CD4-positive, alpha-beta T cell treated with Interleukin-12 subunit alpha and Interleukin-12 subunit beta, for 1 hour (primary cell): Measurements from ENCODE around the gene KCNG2.

Experiments
- DNase-seq: peaks from one replicate; pipeline ENCODE4 v3.0.0-alpha.2; 2020

KCNG2 gene

DNA sequence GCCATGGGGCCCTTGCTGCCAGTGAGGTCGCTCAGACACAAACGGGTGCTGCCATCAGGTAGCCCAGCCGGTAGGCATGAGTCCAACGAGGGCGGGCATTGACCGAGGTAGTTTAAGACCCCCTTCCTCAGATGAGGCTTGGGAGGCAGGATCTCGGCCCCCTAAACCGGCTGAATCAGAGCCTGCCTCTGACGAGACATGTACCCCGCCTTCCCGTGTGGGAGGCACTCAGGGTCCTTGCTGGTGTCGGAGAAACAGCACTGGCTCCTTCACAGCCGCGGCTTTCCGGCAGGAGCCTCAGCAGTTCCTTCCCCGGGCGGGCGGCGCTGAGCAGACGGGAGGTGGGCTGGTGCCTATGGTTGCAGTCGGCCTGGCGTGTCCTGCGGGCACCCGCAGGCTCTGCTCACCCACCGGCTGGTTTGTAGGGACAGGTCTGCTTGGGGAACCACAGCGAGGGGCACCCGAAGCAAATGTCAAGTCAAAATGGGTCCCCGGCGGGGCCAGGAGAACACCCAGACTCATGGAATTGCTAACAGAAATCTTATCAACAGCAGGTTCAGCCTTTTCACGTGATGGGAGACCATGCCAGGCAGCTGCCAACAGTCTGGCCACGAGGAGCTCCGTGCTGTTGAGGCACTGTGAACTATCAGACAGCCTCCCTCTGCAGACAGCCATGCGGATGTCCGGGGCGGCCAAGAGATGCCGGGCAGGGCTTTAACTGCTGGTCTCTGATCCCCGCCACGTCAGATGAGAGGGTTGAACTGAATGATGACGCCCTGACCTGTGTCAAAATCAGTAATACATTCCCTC is 2.8 kb downstream of the KCNG2 start:
- DNase-seq: no peak

DNA sequence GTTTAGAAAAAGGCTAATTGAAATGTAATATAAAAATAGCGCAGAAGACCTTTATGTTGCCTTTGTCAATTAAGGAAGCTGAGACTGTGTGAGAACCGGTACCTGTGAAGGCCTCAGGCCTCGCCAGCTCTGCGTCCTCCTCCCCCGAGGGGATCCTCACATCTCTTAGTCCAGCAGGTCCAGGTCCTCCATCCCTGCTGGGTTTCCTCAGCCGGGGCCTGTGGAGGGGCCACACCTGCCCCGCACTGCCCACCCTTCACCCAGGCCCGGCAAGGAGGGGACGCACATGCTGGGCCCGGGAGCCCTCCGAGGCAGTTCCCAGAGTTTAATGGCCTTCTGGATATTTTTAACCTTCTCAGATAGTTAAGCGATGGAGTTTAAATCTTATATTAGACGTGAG is 3.5 kb downstream of the KCNG2 start:
- DNase-seq: no peak

DNA sequence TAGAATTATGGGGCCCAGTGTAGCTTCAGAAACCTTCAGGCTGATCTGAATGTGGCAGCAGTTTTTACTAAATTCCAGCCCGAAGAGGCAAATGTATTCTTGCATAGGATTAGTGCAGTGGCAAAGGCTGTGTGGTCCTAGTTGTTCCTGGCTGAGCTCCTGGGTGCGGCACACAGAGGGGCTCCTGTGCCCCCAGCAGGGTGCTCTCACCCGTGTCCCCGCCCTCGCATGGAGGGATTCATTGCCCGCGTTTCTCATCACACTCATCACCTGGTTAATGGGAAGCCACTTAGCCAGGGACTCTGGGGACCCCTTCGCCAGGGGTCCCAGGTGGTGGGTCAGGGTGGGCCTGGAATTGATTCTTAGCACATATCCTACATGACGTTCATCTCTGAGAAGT is 3.9 kb downstream of the KCNG2 start:
- DNase-seq: no peak

DNA sequence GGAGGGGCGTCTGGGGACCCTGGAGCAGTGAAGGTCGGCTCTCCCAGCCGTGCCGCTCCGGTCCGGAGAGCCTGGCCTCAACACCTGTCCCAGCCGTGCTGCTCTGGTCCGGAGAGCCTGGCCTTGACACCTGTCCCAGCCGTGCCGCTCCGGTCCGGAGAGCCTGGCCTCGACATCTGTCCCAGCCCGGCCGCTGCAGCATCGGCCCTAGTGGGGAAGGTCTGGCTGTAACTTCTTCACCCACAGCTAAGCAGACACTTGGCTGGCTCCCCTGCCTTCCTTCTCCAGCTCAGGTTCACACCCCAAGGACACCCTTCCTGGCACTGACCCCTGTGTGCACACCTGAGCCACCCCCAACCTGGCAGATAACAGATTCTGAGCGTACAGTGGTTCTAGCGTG is 4.6 kb downstream of the KCNG2 start:
- no peak for DNase-seq

DNA sequence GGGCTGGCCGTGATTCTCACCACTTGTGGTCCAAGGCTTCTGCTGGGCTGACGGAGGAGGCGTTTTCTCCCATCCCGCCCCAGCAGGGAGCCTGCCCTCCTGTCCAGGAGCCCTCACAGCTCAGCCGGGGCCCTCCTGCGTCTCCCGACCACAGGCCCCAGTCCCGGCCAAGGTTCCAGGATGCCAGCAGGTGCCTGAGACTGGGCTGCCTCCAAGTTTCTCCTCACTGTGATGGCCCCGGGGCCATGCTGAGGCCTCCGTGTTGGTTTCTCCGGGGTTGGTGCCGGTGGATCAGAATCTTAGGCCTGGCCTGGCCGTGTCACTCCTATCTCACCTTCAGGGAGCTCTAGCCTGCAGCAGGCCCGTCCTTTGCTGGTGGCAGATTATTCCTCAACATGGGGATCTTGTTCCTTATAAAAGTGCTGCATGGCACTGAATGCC is 5.9 kb downstream of the KCNG2 start:
- DNase-seq: no peak

DNA sequence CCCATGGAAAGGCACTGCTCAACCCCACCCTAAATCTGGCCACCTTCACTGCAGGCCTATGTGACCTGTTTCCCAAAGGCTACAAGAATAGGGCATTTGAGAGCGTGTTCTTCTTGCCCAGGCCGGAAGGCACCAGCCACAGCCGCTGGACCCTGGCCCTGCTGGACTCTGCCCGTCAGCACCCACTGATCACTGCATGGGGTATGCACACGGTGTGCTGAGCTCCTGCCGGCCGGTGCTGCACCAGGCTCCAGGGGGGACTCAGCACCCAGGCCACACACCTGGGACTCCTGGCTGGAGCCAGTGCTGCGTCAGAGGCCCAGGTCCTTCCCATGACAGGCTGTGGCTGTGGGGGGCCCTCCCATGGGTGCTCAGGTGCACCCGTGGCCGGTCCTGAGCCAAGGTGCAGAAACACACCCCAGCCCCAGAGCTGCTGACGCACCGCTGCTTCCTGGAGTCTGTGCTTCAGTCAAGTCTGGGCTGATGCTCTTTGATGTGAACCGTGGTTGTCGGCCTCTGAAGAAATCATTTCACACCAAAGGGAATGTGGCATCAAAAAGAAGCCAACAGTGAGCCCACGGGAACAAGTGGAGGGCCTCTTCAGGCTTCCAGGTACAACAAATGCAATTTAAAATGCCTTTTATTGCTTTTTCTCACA is 6.5 kb downstream of the KCNG2 start:
- DNase-seq: no peak

DNA sequence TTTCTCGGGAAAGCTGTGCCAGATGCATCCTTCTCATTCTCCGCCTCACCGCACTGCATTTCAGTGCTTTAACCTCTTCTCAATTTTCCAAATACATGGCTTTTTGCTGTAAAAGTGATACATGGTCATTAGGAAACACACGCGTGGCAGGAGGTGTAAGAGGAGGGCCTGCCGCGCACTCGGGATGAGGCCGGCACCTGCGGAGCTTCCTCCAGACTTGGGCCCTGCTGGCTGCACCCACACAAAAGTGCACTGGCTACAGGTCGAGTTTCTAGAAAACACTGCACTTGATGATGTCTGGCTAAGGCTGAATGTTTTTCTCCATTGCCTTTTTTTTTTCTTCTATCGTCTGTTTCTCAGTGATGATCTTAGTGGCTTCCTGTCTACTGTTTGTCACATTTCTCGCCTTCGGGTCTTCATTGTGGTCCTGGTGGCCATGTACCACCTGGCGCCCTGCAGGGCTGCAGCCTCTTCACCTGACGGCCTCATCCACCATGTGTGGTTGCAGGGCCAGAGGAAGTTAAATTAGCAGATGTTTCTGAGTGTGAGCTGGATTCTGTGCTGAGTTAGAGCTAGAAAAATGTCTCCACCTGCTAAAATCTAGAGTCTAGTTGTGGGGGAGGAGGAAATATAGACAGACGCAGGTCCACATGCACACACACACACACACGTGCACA is 7.6 kb downstream of the KCNG2 start:
- DNase-seq: no peak

DNA sequence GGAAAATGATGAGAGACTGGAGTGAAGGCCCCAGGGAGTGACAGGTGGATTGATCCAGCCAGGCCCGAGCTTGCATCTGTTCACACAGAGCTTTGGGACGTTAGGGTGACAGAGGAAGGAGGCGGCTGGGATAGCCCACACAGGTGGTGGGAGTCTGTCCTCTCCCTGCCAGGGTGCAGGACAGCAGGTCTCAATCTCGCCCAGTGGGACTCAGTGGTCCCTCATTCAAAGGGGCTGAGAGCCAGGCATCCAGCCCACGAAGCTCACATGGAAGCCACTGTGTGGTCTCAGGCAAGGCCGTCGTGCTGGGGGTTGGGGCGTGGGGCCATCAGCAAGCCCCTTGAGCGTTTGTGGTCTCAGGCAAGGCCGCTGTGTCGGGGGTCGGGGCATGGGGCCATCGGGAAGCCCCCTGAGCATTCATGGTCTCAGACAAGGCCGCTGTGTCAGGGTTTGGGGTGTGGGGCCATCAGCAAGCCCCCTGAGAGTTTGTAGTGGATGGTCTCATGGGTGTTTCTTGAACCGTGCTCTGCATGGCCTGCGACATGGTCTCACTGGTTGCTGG is 8.3 kb downstream of the KCNG2 start:
- no peak for DNase-seq

DNA sequence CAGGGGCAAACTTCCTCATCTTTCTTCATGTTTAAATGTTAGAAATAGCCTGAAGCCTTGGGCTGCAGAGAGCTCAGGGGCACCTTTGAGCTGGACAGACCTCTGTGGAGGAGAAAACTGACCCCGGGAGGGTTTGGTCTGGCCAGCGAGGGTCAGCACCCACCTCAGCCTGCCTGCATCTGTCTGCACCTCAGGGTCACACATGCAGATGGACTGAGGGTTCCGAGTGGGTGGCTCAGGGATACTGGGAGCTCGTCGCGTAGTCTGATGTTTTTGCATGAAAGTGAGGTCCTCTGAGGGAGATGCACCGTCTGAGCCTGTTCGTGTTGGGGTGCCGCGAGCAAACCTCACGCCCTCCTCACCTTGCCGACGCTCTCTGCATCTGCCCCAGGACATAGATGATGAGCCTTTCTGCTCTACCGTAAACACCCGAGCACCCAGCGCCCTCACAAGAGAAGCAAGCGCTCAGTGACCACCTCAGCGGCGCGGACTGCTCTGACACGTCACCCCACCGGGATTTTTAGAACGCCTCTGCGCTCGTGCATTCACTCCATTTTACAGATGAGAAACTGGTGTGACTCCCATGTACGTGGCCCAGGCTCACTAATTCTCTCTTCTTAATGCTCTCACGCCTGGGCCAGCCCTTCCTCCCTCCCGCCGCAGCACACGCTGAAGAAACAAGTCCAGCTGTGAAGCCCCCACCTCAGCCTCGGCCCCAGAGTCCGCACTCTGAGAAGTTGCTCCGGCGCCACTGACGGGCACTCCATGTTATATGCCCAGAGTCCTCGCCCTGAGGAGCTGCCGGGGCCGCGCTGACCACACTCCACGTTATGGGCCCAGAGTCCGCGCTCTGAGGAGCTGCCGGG is 9.5 kb downstream of the KCNG2 start:
- no peak for DNase-seq

DNA sequence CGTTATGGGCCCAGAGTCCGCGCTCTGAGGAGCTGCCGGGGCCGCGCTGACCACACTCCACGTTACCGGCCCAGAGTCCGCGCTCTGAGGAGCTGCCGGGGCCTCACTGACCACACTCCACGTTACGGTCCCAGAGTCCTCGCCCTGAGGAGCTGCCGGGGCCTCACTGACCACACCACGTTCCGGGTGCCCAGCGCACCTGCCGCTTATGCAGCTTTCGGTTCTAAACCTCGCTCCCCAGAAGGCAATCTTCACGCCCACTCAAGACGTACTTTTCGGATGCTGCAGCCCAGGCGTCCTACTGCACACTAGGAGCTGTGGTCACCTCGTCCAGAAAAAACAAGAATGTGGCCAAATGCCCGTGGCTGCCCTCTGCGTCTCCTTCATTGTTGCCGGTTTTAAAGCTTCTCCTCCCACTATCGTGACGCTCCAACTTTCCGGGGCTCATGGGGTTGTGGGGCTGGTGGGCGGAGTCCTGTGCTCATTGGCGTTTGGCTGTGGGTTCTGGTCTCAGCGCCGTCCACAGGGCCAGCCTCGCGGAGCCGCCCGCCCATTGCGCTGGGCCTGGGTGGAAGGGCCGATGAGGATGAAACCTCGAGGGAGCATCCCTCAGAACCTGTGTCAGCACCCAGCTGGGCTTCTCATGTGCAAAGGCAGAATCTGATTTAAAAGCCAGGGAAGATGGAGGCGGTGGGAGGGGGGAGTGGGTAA is 11.9 kb downstream of the KCNG2 start:
- no peak for DNase-seq

DNA sequence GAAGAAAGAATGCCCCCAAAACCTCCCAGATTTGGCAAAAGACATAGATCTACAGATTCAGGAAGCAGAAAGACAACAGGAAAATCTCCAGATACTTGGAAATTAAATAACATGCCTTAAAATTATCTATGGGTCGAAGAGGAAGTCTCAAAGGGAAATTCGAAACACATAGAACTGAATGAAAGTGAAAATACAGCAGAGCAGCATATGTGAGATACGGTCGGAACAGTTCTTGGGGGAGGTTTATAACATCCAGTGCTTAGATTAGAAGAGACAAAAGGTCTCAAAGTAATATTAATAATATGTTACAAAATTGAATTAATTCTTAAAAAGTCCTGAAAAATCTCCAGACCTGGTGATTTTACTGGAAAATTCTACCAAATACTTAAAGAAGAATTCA is 14.3 kb downstream of the KCNG2 start:
- DNase-seq: no peak

DNA sequence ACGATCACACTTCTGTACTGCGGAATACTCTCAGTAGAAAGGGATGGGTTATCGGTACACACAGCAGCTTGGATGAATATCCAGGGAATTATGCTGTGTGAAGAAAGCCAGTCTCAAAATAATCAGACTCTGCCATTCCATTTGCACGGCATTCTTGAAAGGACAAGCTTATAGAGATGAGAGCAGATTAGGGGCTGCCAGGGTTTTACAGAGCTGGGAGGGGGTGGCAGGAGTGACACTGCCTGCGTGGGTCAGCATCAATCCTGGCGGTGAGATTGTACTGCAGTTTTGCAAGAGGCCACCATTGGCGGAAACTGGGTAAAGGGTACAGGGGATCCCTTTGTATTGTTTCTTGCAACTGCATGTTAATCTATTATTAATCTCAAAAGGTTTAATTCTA is 16.6 kb downstream of the KCNG2 start:
- DNase-seq: no peak

DNA sequence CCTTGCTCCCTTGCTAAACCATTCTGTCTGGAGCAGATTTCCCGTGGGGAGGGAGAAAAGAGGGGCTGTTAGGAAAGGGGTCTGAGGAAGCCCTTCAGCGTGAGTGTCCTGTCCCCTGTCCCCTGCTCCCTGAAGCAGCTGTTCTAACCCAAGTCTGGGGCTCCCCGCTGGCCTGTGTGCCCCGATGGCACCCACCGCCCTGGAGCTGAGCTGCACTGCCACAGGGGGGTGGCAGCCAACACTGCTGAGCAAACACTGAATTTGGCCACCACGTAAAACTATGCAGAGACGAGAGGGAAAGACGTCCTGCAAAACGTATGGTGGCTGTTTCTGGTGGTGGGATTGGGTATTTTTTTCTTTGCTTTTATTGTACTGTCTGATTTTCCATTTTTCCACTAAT is 17.9 kb downstream of the KCNG2 start:
- DNase-seq: no peak

DNA sequence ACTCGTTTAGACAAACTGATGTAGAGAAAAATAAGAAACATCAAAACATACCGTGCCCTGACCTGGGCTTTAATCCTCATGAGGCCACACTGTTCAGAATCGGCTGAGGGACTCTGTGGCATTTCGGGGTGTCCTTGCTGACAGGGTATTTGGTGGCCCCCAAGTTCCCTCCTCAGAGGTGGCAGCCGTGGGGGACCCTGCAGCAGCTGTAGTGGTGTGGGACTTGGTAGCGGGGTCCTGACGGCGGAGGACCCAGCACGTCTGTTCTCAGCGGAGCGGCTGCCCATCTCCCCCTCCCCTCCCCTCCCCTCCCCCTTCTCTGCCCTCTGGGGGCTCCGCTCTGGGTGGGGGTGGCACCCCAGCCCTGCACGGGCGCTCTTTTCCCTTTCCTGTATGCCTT is 18.4 kb downstream of the KCNG2 start:
- no peak for DNase-seq

DNA sequence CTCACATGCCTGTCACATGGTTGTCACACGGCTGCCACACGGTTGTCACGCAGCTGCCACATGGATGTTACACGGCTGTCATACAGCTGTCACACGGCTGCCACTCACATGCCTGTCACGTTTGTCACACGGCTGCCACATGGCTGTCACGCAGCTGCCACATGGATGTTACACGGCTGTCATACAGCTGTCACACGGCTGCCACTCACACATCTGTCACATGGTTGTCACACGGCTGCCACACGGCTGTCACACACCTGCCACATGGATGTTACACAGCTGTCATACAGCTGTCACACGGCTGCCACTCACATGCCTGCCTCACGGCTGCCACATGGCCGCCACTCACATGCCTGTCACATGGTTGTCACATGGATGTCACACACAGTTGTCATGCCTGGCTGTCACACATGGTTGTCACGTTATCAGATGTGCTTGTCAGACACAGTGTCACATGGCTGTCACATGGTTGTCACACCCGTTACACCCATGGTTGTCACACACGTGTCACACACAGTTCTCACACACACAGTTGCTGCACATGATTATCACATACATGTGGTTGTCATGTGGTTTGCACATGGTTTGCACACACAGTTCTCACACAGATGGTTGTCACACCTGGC is 19.4 kb downstream of the KCNG2 start:
- DNase-seq: no peak

DNA sequence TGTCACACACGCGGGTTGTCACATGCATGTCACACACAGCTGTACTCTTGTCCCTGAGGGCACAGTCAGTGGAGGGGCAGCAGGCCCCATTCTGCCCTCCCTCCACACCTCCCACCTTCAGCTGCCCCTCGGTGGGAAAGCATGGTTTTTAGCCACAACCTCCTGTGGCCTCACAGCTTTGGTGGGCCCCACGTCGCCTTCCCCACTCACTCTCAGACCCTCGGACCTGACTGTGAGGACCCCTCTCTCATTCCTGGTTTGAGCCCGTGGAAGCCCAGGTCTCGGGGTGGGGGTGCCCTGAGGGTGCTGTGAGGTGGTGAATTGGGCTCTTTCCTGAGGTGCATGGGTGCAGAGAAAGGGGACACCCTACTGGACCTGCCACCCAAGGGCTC is 19.9 kb downstream of the KCNG2 start:
- DNase-seq: no peak

DNA sequence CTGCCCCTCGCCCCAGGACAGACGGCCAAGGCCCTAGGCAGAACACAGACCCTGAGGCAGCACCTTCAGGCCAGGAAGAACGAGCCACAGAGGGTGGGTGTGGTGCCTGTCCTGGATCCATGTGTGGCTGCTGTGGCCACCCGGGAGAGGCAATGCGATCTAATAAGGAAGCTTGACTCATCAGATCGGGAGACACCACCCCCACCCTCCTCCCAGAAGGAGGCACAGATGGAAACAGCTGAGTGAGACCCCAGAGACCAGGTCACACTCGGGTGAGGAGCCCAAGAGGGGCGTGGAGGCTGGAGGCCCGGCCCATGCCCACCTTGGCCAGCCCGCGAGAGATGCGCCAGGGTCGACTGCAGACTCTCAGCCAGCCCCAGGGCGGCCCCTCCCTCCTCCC is 20.3 kb downstream of the KCNG2 start:
- no peak for DNase-seq

DNA sequence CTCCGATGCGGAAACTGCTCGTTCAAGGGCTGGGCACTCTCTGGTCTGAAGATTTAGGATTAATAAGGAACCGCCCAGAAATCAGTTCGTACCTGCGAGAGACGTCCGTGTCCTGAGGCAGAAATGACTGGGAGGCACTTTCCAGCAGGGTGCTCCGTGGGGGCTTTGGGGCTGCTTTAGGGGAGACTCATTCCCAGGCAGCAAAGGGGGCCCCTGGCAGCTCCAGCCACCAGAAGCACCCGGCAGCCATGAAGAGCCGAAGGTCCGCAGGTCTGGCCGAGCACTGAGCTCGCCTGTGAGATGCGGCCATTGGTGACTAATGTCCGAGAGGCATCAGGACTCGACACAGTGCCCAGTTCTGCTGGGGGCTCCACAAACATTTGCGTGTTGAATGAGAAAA is 20.9 kb downstream of the KCNG2 start:
- no peak for DNase-seq

DNA sequence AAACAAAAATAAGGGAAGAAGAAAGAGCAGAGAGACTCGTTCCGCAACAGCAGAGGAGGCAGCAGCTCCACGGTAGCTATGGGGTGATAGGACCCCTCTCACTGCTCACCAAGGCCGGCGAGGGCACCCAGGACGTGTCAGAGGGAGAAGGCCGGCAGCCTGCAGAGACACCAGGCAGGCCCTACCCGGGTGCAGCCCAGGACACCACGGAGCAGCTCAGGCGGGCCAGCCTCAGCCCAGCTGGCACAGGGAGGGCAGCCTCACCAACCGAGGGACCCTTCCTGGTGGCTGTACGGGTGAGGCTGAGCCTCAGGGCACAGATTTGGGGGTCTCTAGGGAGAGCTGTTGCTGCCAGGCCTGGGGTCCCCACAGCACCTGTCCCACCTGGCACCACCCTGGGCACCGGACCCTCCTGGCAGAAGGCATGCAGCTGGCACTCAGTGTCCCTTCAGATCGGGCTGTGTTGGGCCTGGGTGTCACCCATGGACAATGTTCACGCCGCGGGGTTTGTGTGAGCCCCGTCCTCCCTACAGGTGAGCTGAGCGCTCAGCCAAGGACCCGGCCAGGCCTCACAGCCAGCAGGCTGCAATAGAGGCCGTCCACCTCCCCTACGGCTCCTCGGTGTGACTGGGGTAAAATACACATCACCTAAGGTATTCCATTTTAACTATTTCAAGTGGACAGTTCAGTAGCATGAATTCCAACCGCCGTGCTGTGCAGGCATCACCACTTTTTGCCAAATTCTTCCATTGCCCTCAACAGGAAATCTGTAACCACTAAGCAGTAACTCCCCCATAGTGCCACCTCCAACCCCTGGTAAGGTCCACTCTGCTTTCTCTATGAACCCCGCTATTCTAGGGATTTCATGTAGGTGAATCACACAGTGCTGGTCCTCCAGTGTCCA is 21.6 kb downstream of the KCNG2 start:
- no peak for DNase-seq

DNA sequence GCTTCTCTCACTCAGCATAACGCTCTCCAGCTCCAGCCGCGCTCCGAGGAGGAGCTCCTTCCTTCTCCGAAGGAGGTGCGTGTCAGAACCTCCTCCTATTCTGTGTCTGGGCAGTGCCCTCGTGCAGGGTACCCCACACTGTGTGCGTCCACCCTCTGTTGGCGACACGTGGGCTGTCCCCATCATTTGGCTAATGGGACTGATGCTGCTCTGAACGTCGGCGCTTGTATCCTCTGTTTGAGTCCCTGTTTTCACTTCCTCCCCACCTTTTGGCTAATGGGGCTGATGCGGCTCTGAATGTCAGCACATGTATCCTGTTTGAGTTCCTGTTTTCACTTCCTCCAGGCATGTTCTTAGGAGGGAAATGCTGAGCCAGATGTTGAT is 22.2 kb downstream of the KCNG2 start:
- peak; percentile 5 for DNase-seq

DNA sequence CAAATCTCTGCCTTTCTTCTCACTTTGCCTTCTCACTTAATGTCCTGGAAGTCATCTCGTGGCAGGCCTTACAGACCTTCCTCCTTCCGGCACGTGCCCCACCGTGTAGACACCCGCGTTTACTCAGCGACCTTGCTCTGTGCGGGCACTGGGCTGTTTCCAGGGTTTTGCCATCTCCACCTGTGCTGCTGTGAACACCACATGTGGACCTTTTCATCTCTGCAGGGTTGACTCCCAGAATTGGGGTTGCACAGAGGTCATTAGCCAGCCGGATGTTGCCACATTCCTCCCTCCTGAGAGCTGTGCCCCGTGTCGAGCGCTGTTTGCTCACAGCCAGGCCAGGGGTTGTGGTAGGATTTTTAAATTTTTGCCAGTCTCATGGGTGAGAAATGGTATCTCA is 25.4 kb downstream of the KCNG2 start:
- DNase-seq: no peak
